Measurements from ENCODE around the gene JOSD1.
"Not testable (repeated sequence)": the region's sequence is repeated elsewhere in the genome, so short reads cannot be mapped to it uniquely, and the experiment has no call there.

The JOSD1 gene

DNA sequence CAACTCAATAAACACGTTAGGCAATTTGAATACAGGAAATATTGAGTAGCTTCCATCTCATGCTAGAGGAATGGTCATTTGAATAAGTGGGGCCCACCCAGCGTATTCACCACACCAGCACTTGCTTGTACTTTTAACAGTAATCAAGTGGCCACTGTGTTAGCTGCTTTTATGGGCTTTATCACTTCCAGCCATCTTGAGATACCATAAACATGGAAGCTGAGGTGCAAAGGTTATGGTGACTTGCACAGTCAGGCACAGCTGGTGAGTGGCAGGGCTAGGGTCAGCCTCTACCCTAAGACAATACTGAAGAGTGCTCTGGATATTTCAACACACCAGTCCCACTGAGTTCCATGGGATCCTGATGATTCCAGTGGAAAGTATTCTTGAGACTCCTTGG, 6.7 kb downstream of the JOSD1 start:
- FAIRE-seq (peak; percentile 37), DNase-seq (ENCODE audit: low spot score) (no peak)

DNA sequence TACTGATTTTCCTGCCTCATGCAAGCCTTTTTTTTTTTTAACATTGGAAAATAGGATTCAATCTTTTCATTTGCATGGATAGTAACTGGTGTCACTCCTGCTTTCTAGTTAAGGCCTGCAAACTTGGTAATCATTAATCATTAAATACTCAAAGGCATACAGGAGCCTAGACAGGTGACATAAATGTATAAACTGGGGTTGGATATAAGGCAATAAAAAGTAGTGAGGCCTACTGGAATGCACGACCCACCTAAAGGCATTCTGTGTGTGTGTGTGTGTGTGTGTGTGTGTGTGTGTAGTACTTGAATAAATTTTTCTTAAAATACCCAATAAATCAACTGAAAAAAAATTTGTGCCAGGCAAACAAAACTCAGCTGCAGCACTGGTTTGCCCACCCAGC, 11.1 kb downstream of the JOSD1 start:
- no peak for FAIRE-seq
- no peak for DNase-seq (ENCODE audit: low spot score)

DNA sequence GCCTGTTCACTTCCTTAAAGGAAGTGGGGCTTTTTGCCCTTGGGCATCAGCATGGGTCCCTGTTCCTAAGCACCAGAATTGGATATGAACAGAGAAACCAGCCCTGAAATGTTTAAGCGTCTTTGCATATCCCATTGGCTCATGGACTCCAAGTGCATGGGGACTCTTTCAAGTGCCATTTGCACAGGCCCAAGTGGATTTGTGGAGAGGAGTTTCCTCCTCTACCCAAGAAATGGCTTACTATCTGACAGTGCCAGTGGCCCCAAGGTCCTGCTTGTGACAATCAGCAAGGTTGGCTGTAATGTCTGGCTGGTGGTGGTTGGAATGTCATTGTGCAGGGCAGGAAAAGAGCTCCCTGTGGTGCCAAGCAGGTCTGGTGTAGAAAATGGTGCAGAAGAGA, 15.0 kb downstream of the JOSD1 start:
- no peak for FAIRE-seq
- no peak for DNase-seq (ENCODE audit: low spot score)

- FAIRE-seq = no peak
- no peak for DNase-seq (ENCODE audit: low spot score)
Observed at GRCh38 chr22:38684895-38685294, 15.8 kb downstream of the JOSD1 start.

GRCh38 chr22:38681582-38682335, 19.0 kb downstream of the JOSD1 start, which contains the start of gene TOMM22:
Gene TOMM22, plus strand, starts transcription at chr22:38681957. Its CDS starts 22 bp downstream, at chr22:38681979.
- DNase-seq (ENCODE audit: low spot score) (peak; percentile 98), FAIRE-seq (peak; percentile 98)

DNA sequence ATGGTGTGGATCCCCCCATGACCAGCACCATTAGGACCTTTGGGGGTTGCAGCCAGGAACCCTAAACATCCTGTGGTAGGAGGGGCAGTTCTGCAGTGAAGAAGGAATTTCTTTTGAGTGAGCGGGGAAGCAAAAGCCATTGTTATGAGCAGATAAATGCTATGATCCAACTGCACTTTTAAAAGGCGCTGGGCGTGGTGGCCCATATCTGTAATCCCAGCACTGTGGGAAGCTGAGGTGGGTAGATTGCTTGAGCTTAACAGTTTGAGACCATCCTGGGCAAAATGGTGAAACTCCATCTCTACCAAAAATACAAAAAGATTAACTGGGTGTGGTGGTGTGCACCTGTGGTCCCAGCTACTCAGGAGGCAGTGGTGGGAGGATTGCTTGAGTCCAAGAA, 24.9 kb downstream of the JOSD1 start:
- FAIRE-seq = no peak
- no peak for DNase-seq (ENCODE audit: low spot score)

DNA sequence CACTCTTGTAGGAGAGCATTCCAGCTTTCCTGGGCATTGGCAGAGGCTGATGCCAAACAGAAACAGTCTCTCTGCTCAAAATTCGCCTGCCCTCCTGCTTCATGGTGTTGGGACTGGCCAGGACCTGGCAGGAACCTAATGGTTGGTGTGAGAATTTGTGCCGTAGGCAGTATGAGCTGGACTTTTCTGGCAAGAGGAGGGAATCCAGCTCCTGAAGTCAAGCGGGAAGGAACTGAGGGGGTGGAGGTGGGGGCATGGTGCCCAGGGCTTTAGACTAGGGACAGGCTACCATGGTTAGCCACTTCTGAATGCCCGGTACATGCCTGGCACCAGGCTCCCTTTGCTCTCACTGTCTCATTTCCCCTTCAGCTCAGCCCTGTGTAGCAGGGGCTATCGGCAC, 25.9 kb downstream of the JOSD1 start:
- DNase-seq (ENCODE audit: low spot score) = no peak
- no peak for FAIRE-seq

DNA sequence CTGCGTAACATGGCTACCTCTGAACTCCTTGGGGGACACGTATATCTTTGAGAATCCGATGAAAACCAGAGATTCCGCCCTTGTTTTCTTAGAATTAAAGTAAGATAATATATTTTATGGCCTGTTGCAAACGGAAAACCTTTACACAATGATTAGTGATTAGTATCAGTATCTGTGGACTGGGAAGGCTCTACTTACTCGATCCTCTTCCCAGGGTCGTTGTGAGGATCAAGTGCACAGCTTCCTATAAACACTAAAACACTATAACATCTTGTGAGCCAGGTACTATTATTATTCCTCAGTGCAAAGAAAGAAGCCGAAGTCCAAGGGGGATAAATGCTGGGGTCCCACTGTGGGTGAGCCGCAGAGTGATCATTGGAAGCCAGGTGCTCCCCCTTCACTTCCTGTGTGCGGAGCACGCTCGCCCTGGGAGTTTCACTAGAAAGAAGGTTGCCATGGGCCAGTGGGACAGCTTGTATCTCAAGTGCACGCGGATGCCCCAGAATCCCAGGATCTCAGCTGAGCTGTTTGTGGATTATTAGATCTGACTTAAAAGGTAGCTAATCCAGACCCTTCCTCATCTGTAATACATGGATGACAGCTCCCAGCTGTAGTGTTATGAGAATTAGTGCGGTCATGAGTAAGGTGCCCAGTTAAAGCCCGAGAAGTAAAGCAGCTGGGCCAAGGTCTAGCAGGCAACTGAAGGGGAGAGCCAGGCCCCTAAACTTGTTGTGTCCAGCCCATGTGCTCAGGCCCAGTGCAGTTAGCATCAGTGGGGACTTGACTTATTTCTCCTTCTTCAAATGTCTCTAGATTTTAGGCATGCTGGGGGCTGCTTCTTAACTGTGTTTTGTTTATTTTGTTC, 43.5 kb downstream of the JOSD1 start:
- FAIRE-seq (peak; percentile 67), DNase-seq (ENCODE audit: low spot score) (no peak)

- peak; percentile 91 for FAIRE-seq
- peak; percentile 99 for DNase-seq (ENCODE audit: low spot score)
Observed at GRCh38 chr22:38656256-38657044, 44.3 kb downstream of the JOSD1 start, which contains the start of the genes CBY1 and FAM227A. Gene CBY1, plus strand, starts transcription at chr22:38656638. Its CDS starts 11,417 bp downstream, at chr22:38668055. Gene FAM227A, minus strand, starts transcription at chr22:38656392. Its CDS starts 6,224 bp downstream, at chr22:38650168.

DNA sequence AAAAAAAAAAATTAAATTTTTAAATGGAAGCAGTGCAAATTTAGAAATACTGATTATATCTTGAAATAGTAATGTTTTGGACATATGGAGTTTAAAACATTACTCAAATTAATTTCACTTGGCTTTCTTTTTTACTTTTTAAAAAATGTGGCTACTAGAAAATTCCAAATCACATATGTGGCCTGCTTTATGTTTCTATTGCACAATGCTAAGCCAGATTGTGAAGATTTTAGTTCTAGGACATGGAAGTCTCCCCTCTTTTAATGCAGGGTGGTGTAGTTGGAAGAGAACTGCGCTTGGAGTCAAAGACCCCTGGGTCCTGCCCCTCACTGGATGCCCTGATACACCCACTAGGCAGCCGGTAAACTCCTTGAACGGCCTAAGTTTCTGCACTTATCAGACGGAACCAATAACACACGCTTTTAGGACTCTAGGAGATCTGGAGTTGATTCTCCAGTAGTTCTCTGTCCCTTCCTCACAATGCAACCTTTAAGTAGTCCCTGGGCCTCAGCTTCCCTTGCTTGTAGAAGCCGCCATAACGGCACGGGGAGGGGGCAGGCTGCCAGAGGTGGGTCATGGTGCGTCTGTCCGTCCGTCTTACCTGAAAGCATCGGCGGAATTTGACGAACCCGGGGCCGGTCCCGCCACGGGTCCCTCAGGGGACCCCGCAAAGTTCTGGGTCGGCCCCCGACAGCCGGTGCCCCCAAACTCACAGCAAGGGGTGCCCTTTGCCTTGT, 45.1 kb downstream of the JOSD1 start:
- no peak for FAIRE-seq
- DNase-seq (ENCODE audit: low spot score) = peak; percentile 47

- FAIRE-seq (no peak), DNase-seq (ENCODE audit: low spot score) (no peak)
Observed at GRCh38 chr22:38653741-38654140, 47.0 kb downstream of the JOSD1 start.

DNA sequence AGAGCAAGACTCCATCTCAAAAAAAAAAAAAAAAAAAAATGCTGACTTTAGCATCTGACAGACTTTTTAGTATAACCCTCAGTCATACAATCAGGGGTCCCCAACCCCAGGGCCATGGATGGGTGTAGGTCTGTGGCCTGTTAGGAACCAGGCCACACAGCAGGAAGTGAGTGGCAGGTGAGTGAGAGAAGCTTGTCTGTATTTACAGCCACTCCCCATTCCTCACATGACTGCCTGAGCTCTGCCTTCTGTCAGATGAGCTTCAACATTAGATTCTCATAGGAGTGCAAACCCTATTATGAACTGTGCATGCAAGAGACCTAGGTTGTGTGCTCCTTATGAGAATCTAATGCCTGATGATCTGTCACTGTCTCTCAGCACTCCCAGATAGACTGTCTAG, 47.9 kb downstream of the JOSD1 start:
- DNase-seq (ENCODE audit: low spot score) = no peak
- no peak for FAIRE-seq

DNA sequence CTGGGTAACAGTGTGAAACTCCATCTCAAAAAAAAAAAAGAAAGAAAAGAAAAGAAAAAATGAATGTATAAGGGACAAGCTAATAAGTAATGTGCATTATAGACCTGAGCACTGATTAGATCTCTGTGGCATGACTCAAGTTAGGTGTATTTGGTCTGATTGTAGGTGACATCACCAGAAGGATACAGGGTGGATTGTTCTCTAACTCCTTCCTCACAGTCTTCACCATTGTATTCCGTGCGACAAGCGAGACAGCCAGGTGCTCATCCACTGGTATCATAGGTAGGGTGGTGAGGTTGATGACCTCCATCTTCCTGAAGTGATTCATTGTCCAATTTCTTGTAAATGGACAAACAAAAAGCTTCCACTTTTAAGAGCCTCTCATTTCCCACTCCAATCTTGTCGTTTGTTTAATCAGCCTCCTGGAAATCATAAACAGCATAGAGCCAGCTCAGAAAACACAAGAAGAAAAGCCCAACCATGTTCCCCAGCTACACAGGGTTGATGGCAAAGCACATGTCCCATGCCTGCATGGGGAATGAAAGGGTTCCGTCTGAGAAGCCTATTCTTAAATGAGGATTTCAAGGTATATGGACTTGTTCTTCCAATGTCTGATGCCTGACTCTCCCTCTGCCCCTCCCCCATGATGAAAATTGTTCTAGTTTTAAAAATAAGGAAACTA, 50.8 kb downstream of the JOSD1 start:
- DNase-seq (ENCODE audit: low spot score) (no peak), FAIRE-seq (no peak)

DNA sequence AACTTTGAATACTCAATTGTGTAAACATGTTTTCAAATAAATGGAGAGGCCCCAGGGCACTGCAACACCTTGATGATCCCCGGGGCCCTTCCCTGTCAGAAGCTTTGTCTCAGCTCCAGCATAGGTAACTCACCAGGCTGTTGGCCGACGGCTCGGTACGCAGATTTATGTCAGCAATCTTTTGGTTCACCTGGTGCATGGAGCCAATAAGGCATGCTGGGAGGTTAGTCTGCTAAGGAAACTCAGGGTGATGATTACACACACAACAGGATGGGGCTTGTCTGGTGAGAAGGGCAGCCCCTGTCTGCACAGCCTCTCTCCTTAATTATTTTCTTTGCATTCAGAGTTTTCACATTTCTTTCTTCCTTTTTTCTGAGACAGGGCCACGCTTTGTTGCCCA, 55.3 kb downstream of the JOSD1 start:
- FAIRE-seq = no peak
- no peak for DNase-seq (ENCODE audit: low spot score)

DNA sequence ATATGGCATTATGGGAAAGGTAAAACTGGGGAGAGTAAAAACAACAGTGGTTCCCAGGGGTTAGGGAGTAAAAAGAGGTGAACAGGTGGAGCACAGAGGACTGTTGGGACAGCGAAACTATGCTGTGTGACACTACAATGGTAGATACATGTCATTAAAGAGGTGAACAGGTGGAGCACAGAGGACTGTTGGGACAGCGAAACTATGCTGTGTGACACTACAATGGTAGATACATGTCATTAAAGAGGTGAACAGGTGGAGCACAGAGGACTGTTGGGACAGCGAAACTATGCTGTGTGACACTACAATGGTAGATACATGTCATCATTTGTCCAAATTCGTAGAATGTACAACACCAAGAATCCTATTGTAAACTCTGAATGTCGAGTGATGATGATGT, 56.5 kb downstream of the JOSD1 start:
- DNase-seq (ENCODE audit: low spot score); FAIRE-seq: not testable (repeated sequence)

- FAIRE-seq = no peak
- no peak for DNase-seq (ENCODE audit: low spot score)
Observed at GRCh38 chr22:38641476-38642040, 59.2 kb downstream of the JOSD1 start.

DNA sequence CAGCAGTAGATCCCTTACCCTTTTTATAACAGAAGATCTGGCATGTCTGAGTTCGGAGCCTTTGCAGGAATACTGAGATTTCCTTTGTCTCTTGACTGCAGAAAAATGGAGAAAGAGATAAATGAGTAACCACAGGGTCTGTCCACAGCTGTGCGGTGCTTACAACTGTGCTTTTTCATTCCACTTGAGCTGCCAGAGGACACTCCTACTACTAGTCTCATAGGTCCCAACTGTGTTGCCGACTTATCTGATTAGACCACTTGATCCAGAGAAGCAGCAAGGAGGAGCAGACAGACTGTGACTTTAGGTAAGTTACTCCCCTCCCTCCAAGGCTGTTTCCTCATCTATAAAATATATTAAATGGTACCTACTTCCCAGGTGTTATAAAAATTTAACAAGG, 62.0 kb downstream of the JOSD1 start:
- FAIRE-seq (no peak), DNase-seq (ENCODE audit: low spot score) (no peak)

DNA sequence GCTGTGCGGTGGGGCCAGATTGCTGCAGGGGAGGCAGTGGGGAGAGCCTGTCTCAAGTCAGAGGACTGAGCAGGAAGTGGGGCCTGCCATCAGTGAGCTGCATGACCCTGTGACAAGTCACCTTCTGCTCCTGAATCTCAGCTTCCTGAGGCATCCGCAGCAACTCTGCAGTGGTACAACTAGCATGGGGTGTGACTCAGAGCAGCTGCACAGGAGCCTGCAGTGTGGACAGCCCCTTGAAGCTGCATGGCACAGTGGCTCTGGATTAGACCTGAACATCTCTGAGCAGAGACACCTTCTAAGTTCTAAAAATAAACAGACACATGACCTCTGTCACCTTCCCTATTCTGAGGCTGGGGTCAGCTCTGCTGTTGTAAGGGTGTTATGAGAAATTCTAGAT, 62.5 kb downstream of the JOSD1 start:
- DNase-seq (ENCODE audit: low spot score) (no peak), FAIRE-seq (no peak)

Measured in urothelium cell line (cell line).